HG03103 (cell line): Measurements from ENCODE around the gene SMURF2.

Experiments used
- ATAC-seq: cut with Tn5 transposase; IDR thresholded peaks from one replicate; pipeline ENCODE4 v1.9.1; 2021; ENCODE audit warnings: low read depth; ENCODE audit not compliant: unreplicated experiment

SMURF2 gene

GRCh38 chr17:64547319-64547718 is 114.8 kb downstream of the SMURF2 start:
- ATAC-seq: no peak

GRCh38 chr17:64546716-64547115 is 115.4 kb downstream of the SMURF2 start:
- no peak for ATAC-seq

- ATAC-seq: no peak
Observed at GRCh38 chr17:64544742-64545141, 117.4 kb downstream of the SMURF2 start.

- no peak for ATAC-seq
Observed at GRCh38 chr17:64540118-64540776, 121.9 kb downstream of the SMURF2 start.

GRCh38 chr17:64538508-64539130 is 123.5 kb downstream of the SMURF2 start:
- no peak for ATAC-seq

- ATAC-seq: no peak
Observed at GRCh38 chr17:64537488-64537887, 124.6 kb downstream of the SMURF2 start.

GRCh38 chr17:64536913-64537312 is 125.2 kb downstream of the SMURF2 start:
- ATAC-seq: no peak

- ATAC-seq: no peak
Observed at GRCh38 chr17:64535357-64535756, 126.8 kb downstream of the SMURF2 start.

- no peak for ATAC-seq
Observed at GRCh38 chr17:64534187-64534586, 127.9 kb downstream of the SMURF2 start.

GRCh38 chr17:64533784-64534183 is 128.3 kb downstream of the SMURF2 start:
- ATAC-seq: no peak

- ATAC-seq: no peak
Observed at GRCh38 chr17:64532409-64532808, 129.7 kb downstream of the SMURF2 start.

- ATAC-seq: no peak
Observed at GRCh38 chr17:64531955-64532371, 130.1 kb downstream of the SMURF2 start.

- ATAC-seq: no peak
Observed at GRCh38 chr17:64529221-64529620, 132.9 kb downstream of the SMURF2 start.

- ATAC-seq: no peak
Observed at GRCh38 chr17:64527914-64528313, 134.2 kb downstream of the SMURF2 start.

- ATAC-seq: no peak
Observed at GRCh38 chr17:64520359-64520758, 141.7 kb downstream of the SMURF2 start.

GRCh38 chr17:64519601-64520000 is 142.5 kb downstream of the SMURF2 start:
- no peak for ATAC-seq

- no peak for ATAC-seq
Observed at GRCh38 chr17:64515829-64516228, 146.3 kb downstream of the SMURF2 start.

GRCh38 chr17:64515419-64515818 is 146.7 kb downstream of the SMURF2 start:
- no peak for ATAC-seq

GRCh38 chr17:64509179-64509578 is 152.9 kb downstream of the SMURF2 start:
- no peak for ATAC-seq

- no peak for ATAC-seq
Observed at GRCh38 chr17:64508683-64509082, 153.4 kb downstream of the SMURF2 start.

GRCh38 chr17:64507413-64507782 is 154.7 kb downstream of the SMURF2 start:
- ATAC-seq: no peak

GRCh38 chr17:64506576-64507412 is 155.3 kb downstream of the SMURF2 start, which contains the start of gene CEP95:
Gene CEP95 (plus strand): TSS chr17:64506977. CDS start chr17:64507098, 121 bp downstream.
- ATAC-seq: peak; percentile 52
